ENCODE measurements around the gene FIGLA.

GRCh38 chr2:70790136-70790828 lies at the start of gene FIGLA:
- TF ChIP-seq EZH2 (IDR thresholded peaks at IDR 0.05; ENCODE audit: low read depth) (no peak), CTCF (conservative IDR thresholded peaks at IDR 0.05) (no peak)
